ENCODE measurements around the gene PPM1H. TPM values are rescaled to one million over a fixed set of nuclear protein-coding genes. Genes with fewer than 3 reads are reported as not detected.

The PPM1H gene
- total RNA-seq, 1 experiment from 2014 or later, result 0.04 TPM

GRCh38 chr12:62963486-62964041, 28.6 kb upstream of the PPM1H start:
- Histone ChIP-seq H3K4me3 (ENCODE audit: low read depth, low read length, poor library complexity, severe bottlenecking) (no peak overlapping the region), H3K36me3 (ENCODE audit: insufficient read depth, low read length, poor library complexity, severe bottlenecking) (no peaks in the 10 kb centered on the region), H3K9me3 (ENCODE audit: low read depth, low read length, poor library complexity, severe bottlenecking) (no peaks in the 10 kb centered on the region), H3K4me1 (ENCODE audit: insufficient read depth, low read length, poor library complexity, severe bottlenecking) (no peaks in the 10 kb centered on the region), H3K27me3 (replicated peaks; ENCODE audit: insufficient read depth, low read depth, low read length, poor library complexity) (no peaks in the 10 kb centered on the region), H3K27ac (ENCODE audit: low read depth, low read length, poor library complexity, severe bottlenecking) (no peak overlapping the region)
- no peak for DNase-seq (ENCODE audit: low spot score)
- POLR2A ChIA-PET (ENCODE audit: low non-redundant PET), result no interaction called here
- no TSS peak for BruUV-seq (replicated peaks)
- no peak for TF ChIP-seq EZH2 (IDR thresholded peaks at IDR 0.05; ENCODE audit: borderline replicate concordance, low read depth, low read length, poor library complexity, severe bottlenecking)
- TF ChIP-seq CTCF (conservative IDR thresholded peaks at IDR 0.05; ENCODE audit: low read depth, low read length), result no peak
- CTCF ChIA-PET, result no interaction called here
- intact Hi-C loops (cut with micrococcal nuclease; ENCODE audit: unreplicated experiment), result no loop called here

GRCh38 chr12:62960324-62960723, 25.4 kb upstream of the PPM1H start:
- DNase-seq (ENCODE audit: low spot score), result no peak
- Histone ChIP-seq H3K27me3 (replicated peaks; ENCODE audit: insufficient read depth, low read depth, low read length, poor library complexity) (no peaks in the 10 kb centered on the region), H3K27ac (ENCODE audit: low read depth, low read length, poor library complexity, severe bottlenecking) (no peak overlapping the region), H3K4me1 (ENCODE audit: insufficient read depth, low read length, poor library complexity, severe bottlenecking) (no peaks in the 10 kb centered on the region), H3K9me3 (ENCODE audit: low read depth, low read length, poor library complexity, severe bottlenecking) (no peaks in the 10 kb centered on the region), H3K4me3 (ENCODE audit: low read depth, low read length, poor library complexity, severe bottlenecking) (no peak overlapping the region), H3K36me3 (ENCODE audit: insufficient read depth, low read length, poor library complexity, severe bottlenecking) (no peaks in the 10 kb centered on the region)
- intact Hi-C loops (cut with micrococcal nuclease; ENCODE audit: unreplicated experiment), result no loop called here
- ChIA-PET CTCF (no interaction called here), POLR2A (ENCODE audit: low non-redundant PET) (no interaction called here)
- no TSS peak for BruUV-seq (replicated peaks)
- TF ChIP-seq EZH2 (IDR thresholded peaks at IDR 0.05; ENCODE audit: borderline replicate concordance, low read depth, low read length, poor library complexity, severe bottlenecking) (no peak), CTCF (conservative IDR thresholded peaks at IDR 0.05; ENCODE audit: low read depth, low read length) (no peak)

GRCh38 chr12:62959745-62960144, 24.8 kb upstream of the PPM1H start:
- no peaks in the 10 kb centered on the region for H3K9me3 ChIP-seq (ENCODE audit: low read depth, low read length, poor library complexity, severe bottlenecking)
- CTCF ChIA-PET, result no interaction called here
- no peaks in the 10 kb centered on the region for H3K4me1 ChIP-seq (ENCODE audit: insufficient read depth, low read length, poor library complexity, severe bottlenecking)
- no peak overlapping the region for H3K27ac ChIP-seq (ENCODE audit: low read depth, low read length, poor library complexity, severe bottlenecking)
- H3K27me3 ChIP-seq (replicated peaks; ENCODE audit: insufficient read depth, low read depth, low read length, poor library complexity), result no peaks in the 10 kb centered on the region
- no peaks in the 10 kb centered on the region for H3K36me3 ChIP-seq (ENCODE audit: insufficient read depth, low read length, poor library complexity, severe bottlenecking)
- no peak for TF ChIP-seq EZH2 (IDR thresholded peaks at IDR 0.05; ENCODE audit: borderline replicate concordance, low read depth, low read length, poor library complexity, severe bottlenecking)
- TF ChIP-seq CTCF (conservative IDR thresholded peaks at IDR 0.05; ENCODE audit: low read depth, low read length), result no peak
- POLR2A ChIA-PET (ENCODE audit: low non-redundant PET), result no interaction called here
- intact Hi-C loops (cut with micrococcal nuclease; ENCODE audit: unreplicated experiment), result no loop called here
- DNase-seq (ENCODE audit: low spot score), result no peak
- H3K4me3 ChIP-seq (ENCODE audit: low read depth, low read length, poor library complexity, severe bottlenecking), result no peak overlapping the region
- no TSS peak for BruUV-seq (replicated peaks)

Data from A673 (cell line).